ENCODE measurements around the gene SLC8A3. TPM values are rescaled to one million over a fixed set of nuclear protein-coding genes. Genes with fewer than 3 reads are reported as not detected.

SLC8A3 gene
- total and polyA plus RNA-seq, 2 donors from 2014 or later, result 0.98 TPM; not detected in 1

- Histone ChIP-seq H3K36me3 (ENCODE audit: control insufficient read depth in 2 of 3, insufficient read depth in 3 of 3, low read length in 3 of 3) (no peaks in the 10 kb centered on the region), H3K4me3 (ENCODE audit: low read length in 3 of 3) (no peak overlapping the region), H3K27ac (ENCODE audit: low read depth in 2 of 2, low read length in 2 of 2) (no peak overlapping the region), H3K9ac (ENCODE audit: low read length in 3 of 3) (no peak overlapping the region), H3K4me1 (ENCODE audit: control insufficient read depth in 2 of 3, insufficient read depth in 2 of 3, low read depth in 1 of 3, low read length in 3 of 3) (no peaks in the 10 kb centered on the region), H3K9me3 (ENCODE audit: control insufficient read depth in 2 of 3, insufficient read depth in 1 of 3, low read length in 3 of 3) (no peaks in the 10 kb centered on the region), H3K27me3 (ENCODE audit: control insufficient read depth, insufficient read depth, low read length) (no peaks in the 10 kb centered on the region)
- FAIRE-seq (no peak), DNase-seq (no peak)
- intact Hi-C loops (cut with DNase I), result no loop called here
- TF ChIP-seq, protein P1, sequence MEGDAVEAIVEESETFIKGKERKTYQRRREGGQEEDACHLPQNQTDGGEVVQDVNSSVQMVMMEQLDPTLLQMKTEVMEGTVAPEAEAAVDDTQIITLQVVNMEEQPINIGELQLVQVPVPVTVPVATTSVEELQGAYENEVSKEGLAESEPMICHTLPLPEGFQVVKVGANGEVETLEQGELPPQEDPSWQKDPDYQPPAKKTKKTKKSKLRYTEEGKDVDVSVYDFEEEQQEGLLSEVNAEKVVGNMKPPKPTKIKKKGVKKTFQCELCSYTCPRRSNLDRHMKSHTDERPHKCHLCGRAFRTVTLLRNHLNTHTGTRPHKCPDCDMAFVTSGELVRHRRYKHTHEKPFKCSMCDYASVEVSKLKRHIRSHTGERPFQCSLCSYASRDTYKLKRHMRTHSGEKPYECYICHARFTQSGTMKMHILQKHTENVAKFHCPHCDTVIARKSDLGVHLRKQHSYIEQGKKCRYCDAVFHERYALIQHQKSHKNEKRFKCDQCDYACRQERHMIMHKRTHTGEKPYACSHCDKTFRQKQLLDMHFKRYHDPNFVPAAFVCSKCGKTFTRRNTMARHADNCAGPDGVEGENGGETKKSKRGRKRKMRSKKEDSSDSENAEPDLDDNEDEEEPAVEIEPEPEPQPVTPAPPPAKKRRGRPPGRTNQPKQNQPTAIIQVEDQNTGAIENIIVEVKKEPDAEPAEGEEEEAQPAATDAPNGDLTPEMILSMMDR (IDR thresholded peaks at IDR 0.05; ENCODE audit: borderline replicate concordance, extremely low read depth, insufficient read depth), result no peak
These were observed 177.7 kb downstream of the SLC8A3 start for GRCh38 chr14:70011098-70011497.

DNA sequence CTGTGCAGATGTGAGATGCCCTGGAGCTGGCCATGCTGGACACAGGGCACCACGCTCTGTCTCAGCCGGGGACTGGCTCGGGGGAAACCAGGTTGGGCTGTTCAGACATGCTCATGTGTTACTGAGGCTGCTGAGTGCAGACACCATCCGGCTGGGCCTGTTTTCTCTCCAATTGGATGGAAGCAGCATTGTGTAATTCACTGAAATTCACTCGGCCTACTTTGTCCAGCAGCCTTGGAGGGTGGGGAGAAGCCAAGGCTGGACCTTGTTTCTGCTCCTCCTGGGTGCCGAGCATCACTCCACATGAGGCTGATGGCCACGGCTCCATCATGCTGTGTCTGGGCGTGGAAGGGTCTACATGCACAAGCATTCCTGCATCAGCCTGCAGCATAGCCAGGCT, 178.8 kb downstream of the SLC8A3 start:
- Histone ChIP-seq H3K9ac (ENCODE audit: low read length in 3 of 3) (no peak overlapping the region), H3K27ac (ENCODE audit: low read depth in 2 of 2, low read length in 2 of 2) (no peak overlapping the region), H3K4me3 (ENCODE audit: low read length in 3 of 3) (no peak overlapping the region), H3K36me3 (ENCODE audit: control insufficient read depth in 2 of 3, insufficient read depth in 3 of 3, low read length in 3 of 3) (no peaks in the 10 kb centered on the region), H3K9me3 (ENCODE audit: control insufficient read depth in 2 of 3, insufficient read depth in 1 of 3, low read length in 3 of 3) (no peaks in the 10 kb centered on the region), H3K4me1 (ENCODE audit: control insufficient read depth in 2 of 3, insufficient read depth in 2 of 3, low read depth in 1 of 3, low read length in 3 of 3) (no peaks in the 10 kb centered on the region), H3K27me3 (ENCODE audit: control insufficient read depth, insufficient read depth, low read length) (no peaks in the 10 kb centered on the region)
- DNase-seq (no peak), FAIRE-seq (no peak)
- TF ChIP-seq, protein P1 (IDR thresholded peaks at IDR 0.05; ENCODE audit: borderline replicate concordance, extremely low read depth, insufficient read depth), result no peak
- intact Hi-C loops (cut with DNase I), result no loop called here

DNA sequence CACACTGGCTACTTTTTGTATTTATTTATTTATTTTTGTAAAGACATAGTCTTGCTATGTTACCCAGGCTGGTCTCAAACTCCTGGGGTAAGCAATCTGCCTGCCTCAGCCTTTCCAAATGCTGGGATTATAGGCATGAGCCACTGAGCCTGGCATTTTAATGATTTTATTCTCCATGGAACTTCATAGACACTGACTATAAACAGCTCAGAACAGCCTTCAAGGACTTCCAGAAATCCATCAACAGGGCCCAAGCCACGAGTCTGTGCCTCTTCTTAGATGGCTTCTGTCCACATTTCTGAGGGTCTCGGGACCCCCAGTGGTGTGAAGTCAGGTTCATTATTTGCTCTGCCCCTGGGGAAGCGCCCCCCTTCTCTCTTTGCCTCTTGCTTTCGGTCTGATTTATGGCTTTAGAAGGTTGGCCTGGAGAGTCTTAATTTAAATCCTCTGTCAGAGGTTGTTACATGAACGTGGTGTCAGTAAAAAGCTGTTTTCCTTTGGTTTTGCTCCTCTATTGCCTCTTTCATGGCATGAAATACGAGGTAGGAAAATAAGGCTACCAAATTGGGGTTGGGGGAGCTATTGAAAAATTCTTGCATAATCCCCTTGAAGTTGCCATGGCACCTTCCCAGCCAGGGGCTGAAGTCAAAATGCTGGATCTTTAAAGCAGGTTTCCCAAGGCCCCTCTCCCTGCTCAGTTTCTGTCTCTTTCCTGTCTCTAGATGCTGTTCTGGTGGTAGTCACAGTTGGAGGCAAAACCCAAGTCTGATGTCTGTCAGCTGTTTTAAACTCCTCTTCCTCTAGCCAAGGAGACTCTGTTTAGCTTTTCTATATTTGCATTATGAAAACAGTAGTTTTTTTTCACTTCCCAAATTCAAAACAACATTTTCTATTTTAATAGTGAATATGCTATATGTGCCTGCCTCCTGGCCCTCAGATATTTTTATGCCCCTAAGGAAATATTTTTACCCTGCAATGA, 180.2 kb downstream of the SLC8A3 start:
- TF ChIP-seq, protein P1 (IDR thresholded peaks at IDR 0.05; ENCODE audit: borderline replicate concordance, extremely low read depth, insufficient read depth), result no peak
- Histone ChIP-seq H3K9me3 (ENCODE audit: control insufficient read depth in 2 of 3, insufficient read depth in 1 of 3, low read length in 3 of 3) (no peaks in the 10 kb centered on the region), H3K27ac (ENCODE audit: low read depth in 2 of 2, low read length in 2 of 2) (no peak overlapping the region), H3K4me3 (ENCODE audit: low read length in 3 of 3) (no peak overlapping the region), H3K36me3 (ENCODE audit: control insufficient read depth in 2 of 3, insufficient read depth in 3 of 3, low read length in 3 of 3) (no peaks in the 10 kb centered on the region), H3K4me1 (ENCODE audit: control insufficient read depth in 2 of 3, insufficient read depth in 2 of 3, low read depth in 1 of 3, low read length in 3 of 3) (no peaks in the 10 kb centered on the region), H3K27me3 (ENCODE audit: control insufficient read depth, insufficient read depth, low read length) (no peaks in the 10 kb centered on the region), H3K9ac (ENCODE audit: low read length in 3 of 3) (no peak overlapping the region)
- no peak for FAIRE-seq
- DNase-seq, result peak in 2 of 5 donors; percentile 63 to 66
- intact Hi-C loops (cut with DNase I), result no loop called here

All from kidney (tissue), 14 donors.